DND-41 (cell line): ENCODE results near the gene FAM209A.

ENCODE experiments used
- ATAC-seq: fragments of 200-7000 bp; cut with Tn5 transposase; 3 replicates; pipeline ENCODE4 v1.9.1; 2021; ENCODE audit warnings: low read depth; ENCODE audit not compliant: insufficient read depth
- DNase-seq: peaks from one replicate; pipeline ENCODE4 v3.0.0-alpha.2; 2020
- H2AFZ ChIP-seq: 2 replicates; pipeline ENCODE4 v1.6.0; 2012; ENCODE audit warnings: low read depth, low read length
- H3K27ac ChIP-seq: 2 replicates; pipeline ENCODE4 v1.5.1; 2012; ENCODE audit warnings: low read length, inconsistent platforms
- H3K27me3 ChIP-seq: fragments of 200-600 bp; sonication (generic); 2 replicates; pipeline ENCODE4 v1.6.0; 2012; ENCODE audit warnings: low read length, mild to moderate bottlenecking, inconsistent platforms; ENCODE audit not compliant: insufficient read depth, poor library complexity
- H3K36me3 ChIP-seq: 2 replicates; pipeline ENCODE4 v1.5.1; 2012; ENCODE audit warnings: low read length, inconsistent platforms; ENCODE audit not compliant: insufficient read depth
- H3K4me1 ChIP-seq: 2 replicates; pipeline ENCODE4 v1.5.1; 2012; ENCODE audit warnings: mild to moderate bottlenecking, low read length; ENCODE audit not compliant: insufficient read depth
- H3K4me2 ChIP-seq: 2 replicates; pipeline ENCODE4 v1.6.0; 2012; ENCODE audit warnings: mild to moderate bottlenecking, moderate library complexity, low read length, inconsistent platforms; ENCODE audit not compliant: insufficient read depth
- H3K4me3 ChIP-seq, 2 experiments: fragments of 200-600 bp in 1 of 2; shearing (Covaris generic) in 1 of 2; 2 replicates each; pipeline ENCODE4 v1.5.1; 2012 to 2016; ENCODE audit warnings: inconsistent platforms in 2 of 2, low read length in 2 of 2, mild to moderate bottlenecking in 2 of 2, low read depth in 1 of 2, moderate library complexity in 1 of 2
- H3K79me2 ChIP-seq: 2 replicates; pipeline ENCODE4 v1.6.0; 2012; ENCODE audit warnings: low read length, inconsistent platforms; ENCODE audit not compliant: insufficient read depth
- H3K9ac ChIP-seq: 2 replicates; pipeline ENCODE4 v1.6.0; 2012; ENCODE audit warnings: low read depth, mild to moderate bottlenecking, inconsistent platforms, low read length, moderate library complexity
- H3K9me3 ChIP-seq: 2 replicates; pipeline ENCODE4 v1.5.1; 2012; ENCODE audit warnings: low read length, moderate library complexity, mild to moderate bottlenecking, inconsistent platforms; ENCODE audit not compliant: insufficient read depth, severe bottlenecking
- H4K20me1 ChIP-seq: 2 replicates; pipeline ENCODE4 v1.6.0; 2012; ENCODE audit warnings: low read length; ENCODE audit not compliant: insufficient read depth
- EZH2 ChIP-seq: IDR thresholded peaks from 3 replicates; pipeline ENCODE4 v1.6.1; 2012; ENCODE audit warnings: borderline replicate concordance, low read depth, mild to moderate bottlenecking, moderate library complexity, low read length, inconsistent platforms; ENCODE audit not compliant: severe bottlenecking
- TF ChIP-seq, protein P1 (sequence below): IDR thresholded peaks from 2 replicates; pipeline ENCODE4 v1.5.1; 2012; ENCODE audit warnings: borderline replicate concordance, low read length, moderate library complexity, mild to moderate bottlenecking; ENCODE audit not compliant: poor library complexity, severe bottlenecking; ENCODE audit errors: extremely low read depth

FAM209A gene

DNA sequence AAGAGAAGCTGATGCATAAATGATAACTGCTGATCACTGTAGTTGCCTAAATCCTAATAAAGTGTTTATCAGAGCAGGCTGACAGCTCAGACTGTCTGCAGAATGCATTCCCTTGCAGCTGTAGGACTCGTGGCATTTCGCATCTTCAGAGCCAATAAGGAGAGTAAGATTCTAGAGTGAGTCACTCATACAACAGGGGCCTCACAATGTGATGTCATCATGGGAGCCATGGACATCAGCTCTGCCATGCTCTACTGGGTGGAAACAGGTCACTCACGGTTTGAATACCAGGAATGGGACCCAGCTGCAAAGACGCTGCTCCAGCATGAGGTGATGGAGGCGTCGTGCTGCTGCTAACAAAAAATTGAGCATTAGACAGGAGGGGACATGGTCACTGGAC is 15.9 kb downstream of the FAM209A start:
- no peaks in the 10 kb centered on the region for H3K79me2 ChIP-seq
- H3K9ac ChIP-seq: no peak overlapping the region
- no peak for DNase-seq
- no peaks in the 10 kb centered on the region for H3K4me1 ChIP-seq
- no peak overlapping the region for H3K4me3 ChIP-seq
- H3K27me3 ChIP-seq: no peaks in the 10 kb centered on the region
- no peak for ATAC-seq
- no peaks in the 10 kb centered on the region for H3K9me3 ChIP-seq
- no peaks in the 10 kb centered on the region for H3K36me3 ChIP-seq
- no peak overlapping the region for H3K4me2 ChIP-seq
- no peak overlapping the region for H2AFZ ChIP-seq
- no peak for TF ChIP-seq EZH2
- TF ChIP-seq, protein P1, sequence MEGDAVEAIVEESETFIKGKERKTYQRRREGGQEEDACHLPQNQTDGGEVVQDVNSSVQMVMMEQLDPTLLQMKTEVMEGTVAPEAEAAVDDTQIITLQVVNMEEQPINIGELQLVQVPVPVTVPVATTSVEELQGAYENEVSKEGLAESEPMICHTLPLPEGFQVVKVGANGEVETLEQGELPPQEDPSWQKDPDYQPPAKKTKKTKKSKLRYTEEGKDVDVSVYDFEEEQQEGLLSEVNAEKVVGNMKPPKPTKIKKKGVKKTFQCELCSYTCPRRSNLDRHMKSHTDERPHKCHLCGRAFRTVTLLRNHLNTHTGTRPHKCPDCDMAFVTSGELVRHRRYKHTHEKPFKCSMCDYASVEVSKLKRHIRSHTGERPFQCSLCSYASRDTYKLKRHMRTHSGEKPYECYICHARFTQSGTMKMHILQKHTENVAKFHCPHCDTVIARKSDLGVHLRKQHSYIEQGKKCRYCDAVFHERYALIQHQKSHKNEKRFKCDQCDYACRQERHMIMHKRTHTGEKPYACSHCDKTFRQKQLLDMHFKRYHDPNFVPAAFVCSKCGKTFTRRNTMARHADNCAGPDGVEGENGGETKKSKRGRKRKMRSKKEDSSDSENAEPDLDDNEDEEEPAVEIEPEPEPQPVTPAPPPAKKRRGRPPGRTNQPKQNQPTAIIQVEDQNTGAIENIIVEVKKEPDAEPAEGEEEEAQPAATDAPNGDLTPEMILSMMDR: no peak
- H3K27ac ChIP-seq: no peak overlapping the region
- H4K20me1 ChIP-seq: no peaks in the 10 kb centered on the region

DNA sequence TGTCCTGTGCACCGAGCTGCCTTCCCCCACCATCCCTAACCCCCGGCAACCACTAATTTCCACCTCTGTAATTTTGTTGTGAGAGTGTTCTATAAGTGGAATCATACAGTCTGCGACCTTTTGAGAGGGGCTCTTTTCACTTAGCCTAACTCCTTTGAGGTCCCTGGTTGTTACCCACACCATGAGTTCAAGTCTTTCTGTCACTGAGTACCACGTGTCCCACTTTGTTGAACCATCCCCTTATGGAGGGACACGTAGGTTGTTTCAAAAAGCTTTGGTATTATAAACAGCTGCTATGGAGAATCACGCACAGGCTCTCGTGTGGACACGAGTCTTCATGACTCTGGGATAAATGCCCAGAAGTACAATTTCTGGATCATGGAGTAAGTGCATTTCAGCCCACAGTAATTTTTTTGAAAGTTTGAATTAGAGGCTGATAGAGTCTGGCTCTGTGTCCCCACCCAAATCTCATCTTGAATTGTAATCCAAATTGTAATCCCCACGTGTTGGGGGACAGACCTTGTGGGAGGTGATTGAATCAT is 18.0 kb downstream of the FAM209A start:
- Histone ChIP-seq H3K4me1 (no peaks in the 10 kb centered on the region), H3K27ac (no peak overlapping the region), H3K27me3 (no peaks in the 10 kb centered on the region), H3K4me3 (no peak overlapping the region), H3K9ac (no peak overlapping the region), H4K20me1 (no peaks in the 10 kb centered on the region), H3K4me2 (no peak overlapping the region), H3K36me3 (no peaks in the 10 kb centered on the region), H2AFZ (no peak overlapping the region), H3K79me2 (no peaks in the 10 kb centered on the region), H3K9me3 (no peaks in the 10 kb centered on the region)
- TF ChIP-seq, protein P1: no peak
- TF ChIP-seq EZH2: no peak
- ATAC-seq (no peak), DNase-seq (no peak)

- Histone ChIP-seq H3K9ac (no peak overlapping the region), H3K4me3 (no peak overlapping the region), H3K4me1 (no peaks in the 10 kb centered on the region), H3K27ac (no peak overlapping the region), H3K27me3 (peaks cover 4% of the 10 kb centered on the region), H3K9me3 (no peaks in the 10 kb centered on the region), H3K4me2 (no peak overlapping the region), H3K79me2 (no peaks in the 10 kb centered on the region), H2AFZ (no peak overlapping the region), H3K36me3 (no peaks in the 10 kb centered on the region), H4K20me1 (peaks cover 3% of the 10 kb centered on the region; the same call in 1 of the 2 replicates)
- DNase-seq (no peak), ATAC-seq (no peak)
- TF ChIP-seq, protein P1: no peak
- TF ChIP-seq EZH2: no peak
Observed at GRCh38 chr20:56551571-56551970, 27.0 kb downstream of the FAM209A start.
